ENCODE results near the gene ATP6V0D1. TPM values are rescaled to one million over a fixed set of nuclear protein-coding genes. Genes with fewer than 3 reads are reported as not detected.

ATP6V0D1 gene
- total and polyA plus RNA-seq, 8 donors, result 17.4 to 54.0 (median 32.3) TPM

GRCh38 chr16:67393788-67394154, 87.2 kb downstream of the ATP6V0D1 start:
- peaks cover 15 to 31% (median 17%) of the 10 kb centered on the region in 3 donors for H3K4me1 ChIP-seq
- H3K4me3 ChIP-seq, result peak overlapping the region in 3 of 4 donors; percentile 7 to 46 (median 31)
- DNase-seq (peak in 1 of 6 donors; percentile 67), ATAC-seq (no peak), FAIRE-seq (no peak)
- 42 to 51% methylated on average over 20 of the region's 20 CpGs for WGBS, 2 donors
- no peaks in the 10 kb centered on the region for H3K9me3 ChIP-seq
- H3K36me3 ChIP-seq, result no peaks in the 10 kb centered on the region
- no peak for TF ChIP-seq CTCF (IDR thresholded peaks at IDR 0.05)
- peak overlapping the region in 3 of 4 donors; percentile 35 to 69 (median 57) for H3K27ac ChIP-seq
- H3K27me3 ChIP-seq, result no peaks in the 10 kb centered on the region
- intact Hi-C loops (cut with DNase I), result no loop called here

- ATAC-seq, result peak; percentile 63 to 77 (median 72)
- WGBS, 2 donors, result 3 to 4% methylated on average over 52 to 56 of the region's 56 CpGs
- no peaks in the 10 kb centered on the region for H3K9me3 ChIP-seq
- intact Hi-C loops (cut with DNase I), result no loop called here
- peak within 1 kb of the TSS in 3 of 4 donors; percentile 35 to 69 (median 57) for H3K27ac ChIP-seq
- peaks cover 15 to 31% (median 17%) of the 10 kb centered on the region in 3 donors for H3K4me1 ChIP-seq
- no peaks in the 10 kb centered on the region for H3K27me3 ChIP-seq
- no peak for FAIRE-seq
- H3K4me3 ChIP-seq, result peak within 1 kb of the TSS; percentile 2 to 46 (median 19)
- peak; percentile 85 to 95 (median 91) for DNase-seq
- peak; percentile 40 to 78 (median 54) for TF ChIP-seq CTCF (IDR thresholded peaks at IDR 0.05)
- H3K36me3 ChIP-seq, result no peaks in the 10 kb centered on the region
Measured at GRCh38 chr16:67393111-67393787, 87.7 kb downstream of the ATP6V0D1 start, which contains the start of gene TPPP3. Gene TPPP3, minus strand, starts transcription at chr16:67393498. Its CDS starts 2,387 bp downstream, at chr16:67391111.

GRCh38 chr16:67392301-67393059, 88.5 kb downstream of the ATP6V0D1 start:
- Histone ChIP-seq H3K36me3 (no peaks in the 10 kb centered on the region), H3K27ac (peak overlapping the region in 1 of 4 donors; percentile 69), H3K9me3 (no peaks in the 10 kb centered on the region), H3K4me1 (peaks cover 15 to 31% (median 17%) of the 10 kb centered on the region in 3 donors), H3K4me3 (peak overlapping the region; percentile 2 to 46 (median 19)), H3K27me3 (no peaks in the 10 kb centered on the region)
- no peak for TF ChIP-seq CTCF (IDR thresholded peaks at IDR 0.05)
- FAIRE-seq (no peak), DNase-seq (peak in 1 of 6 donors; percentile 49), ATAC-seq (no peak)
- intact Hi-C loops (cut with DNase I), result no loop called here
- 78 to 79% methylated on average over 18 of the region's 18 CpGs for WGBS, 2 donors

- DNase-seq (peak in 4 of 6 donors; percentile 24 to 79 (median 66)), FAIRE-seq (no peak), ATAC-seq (no peak)
- H3K4me3 ChIP-seq, result no peak overlapping the region
- no peaks in the 10 kb centered on the region for H3K9me3 ChIP-seq
- H3K36me3 ChIP-seq, result no peaks in the 10 kb centered on the region
- no peak overlapping the region for H3K27ac ChIP-seq
- no peak for TF ChIP-seq CTCF (IDR thresholded peaks at IDR 0.05)
- intact Hi-C loops (cut with DNase I), result no loop called here
- peaks cover 15 to 29% (median 16%) of the 10 kb centered on the region in 3 donors for H3K4me1 ChIP-seq
- 77 to 79% methylated on average over 14 to 15 of the region's 15 CpGs for WGBS, 2 donors
- H3K27me3 ChIP-seq, result no peaks in the 10 kb centered on the region
Measured at GRCh38 chr16:67391424-67392300, 89.3 kb downstream of the ATP6V0D1 start.

Measured in pancreas (tissue), 10 donors.